AG09309 (cell line): ENCODE measurements around the gene CELF4.

ENCODE experiments used
- DNase-seq: peaks from one replicate; pipeline ENCODE4 v3.0.0-alpha.2; 2010; ENCODE audit warnings: low read depth
- H3K4me3 ChIP-seq: 2 replicates; pipeline ENCODE4 v1.5.1; 2011; ENCODE audit warnings: mild to moderate bottlenecking, low read depth, low read length, moderate library complexity; ENCODE audit not compliant: control insufficient read depth
- TF ChIP-seq, protein P1 (sequence below): IDR thresholded peaks from 2 replicates; pipeline ENCODE4 v1.5.1; 2011; ENCODE audit warnings: mild to moderate bottlenecking, low read depth, low read length, inconsistent platforms; ENCODE audit not compliant: insufficient read depth, control insufficient read depth; ENCODE audit errors: missing control alignments

CELF4 gene

DNA sequence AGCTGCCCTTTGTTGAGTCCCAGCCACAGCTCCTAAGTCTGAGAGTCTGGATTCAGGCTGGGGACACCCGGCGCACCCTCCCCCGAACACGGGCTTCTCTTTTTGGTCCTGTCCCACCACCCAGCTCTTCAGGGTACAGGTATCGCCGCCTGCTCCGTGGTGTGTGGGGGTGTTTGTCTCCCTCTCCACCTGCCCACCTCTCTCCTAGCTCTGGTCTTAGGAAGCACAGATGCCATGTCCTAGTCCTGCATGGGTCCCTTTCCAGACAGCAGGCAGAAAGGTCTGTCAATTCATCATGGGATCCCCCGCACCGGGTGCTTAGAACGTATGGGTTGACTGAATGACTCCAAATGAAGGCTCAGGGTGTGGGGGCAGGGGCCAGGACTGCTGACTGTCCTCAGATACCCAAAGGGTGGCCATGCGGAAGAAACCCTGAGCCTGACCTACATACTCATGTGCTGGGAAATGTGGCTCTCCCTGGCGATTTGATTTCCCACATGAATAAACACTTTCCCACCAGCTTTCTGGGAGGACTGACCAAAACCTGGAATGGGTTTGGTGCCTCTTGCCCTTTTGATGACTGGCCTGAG lies 156.8 kb downstream of the CELF4 start:
- H3K4me3 ChIP-seq = no peak overlapping the region
- DNase-seq = no peak
- TF ChIP-seq, protein P1, sequence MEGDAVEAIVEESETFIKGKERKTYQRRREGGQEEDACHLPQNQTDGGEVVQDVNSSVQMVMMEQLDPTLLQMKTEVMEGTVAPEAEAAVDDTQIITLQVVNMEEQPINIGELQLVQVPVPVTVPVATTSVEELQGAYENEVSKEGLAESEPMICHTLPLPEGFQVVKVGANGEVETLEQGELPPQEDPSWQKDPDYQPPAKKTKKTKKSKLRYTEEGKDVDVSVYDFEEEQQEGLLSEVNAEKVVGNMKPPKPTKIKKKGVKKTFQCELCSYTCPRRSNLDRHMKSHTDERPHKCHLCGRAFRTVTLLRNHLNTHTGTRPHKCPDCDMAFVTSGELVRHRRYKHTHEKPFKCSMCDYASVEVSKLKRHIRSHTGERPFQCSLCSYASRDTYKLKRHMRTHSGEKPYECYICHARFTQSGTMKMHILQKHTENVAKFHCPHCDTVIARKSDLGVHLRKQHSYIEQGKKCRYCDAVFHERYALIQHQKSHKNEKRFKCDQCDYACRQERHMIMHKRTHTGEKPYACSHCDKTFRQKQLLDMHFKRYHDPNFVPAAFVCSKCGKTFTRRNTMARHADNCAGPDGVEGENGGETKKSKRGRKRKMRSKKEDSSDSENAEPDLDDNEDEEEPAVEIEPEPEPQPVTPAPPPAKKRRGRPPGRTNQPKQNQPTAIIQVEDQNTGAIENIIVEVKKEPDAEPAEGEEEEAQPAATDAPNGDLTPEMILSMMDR = no peak

DNA sequence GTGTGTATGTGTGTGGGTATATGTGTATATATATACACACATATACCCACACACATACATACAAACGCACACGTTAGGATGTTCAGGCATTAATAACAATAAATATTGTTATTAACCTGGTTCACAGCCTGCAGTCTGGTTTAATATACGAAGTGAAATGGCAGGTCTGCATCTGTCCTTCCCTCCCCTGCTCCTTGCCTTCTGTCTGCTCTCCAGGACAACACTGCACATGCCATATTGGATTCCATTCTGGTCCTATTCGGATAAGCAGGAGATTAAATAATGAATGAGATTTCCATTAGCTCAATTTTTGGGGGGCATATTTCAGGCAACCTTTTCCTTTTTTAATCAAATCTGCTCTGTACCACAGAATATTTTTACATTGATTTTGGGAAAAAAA lies 158.0 kb downstream of the CELF4 start:
- no peak for DNase-seq
- TF ChIP-seq, protein P1 = no peak
- H3K4me3 ChIP-seq = no peak overlapping the region

DNA sequence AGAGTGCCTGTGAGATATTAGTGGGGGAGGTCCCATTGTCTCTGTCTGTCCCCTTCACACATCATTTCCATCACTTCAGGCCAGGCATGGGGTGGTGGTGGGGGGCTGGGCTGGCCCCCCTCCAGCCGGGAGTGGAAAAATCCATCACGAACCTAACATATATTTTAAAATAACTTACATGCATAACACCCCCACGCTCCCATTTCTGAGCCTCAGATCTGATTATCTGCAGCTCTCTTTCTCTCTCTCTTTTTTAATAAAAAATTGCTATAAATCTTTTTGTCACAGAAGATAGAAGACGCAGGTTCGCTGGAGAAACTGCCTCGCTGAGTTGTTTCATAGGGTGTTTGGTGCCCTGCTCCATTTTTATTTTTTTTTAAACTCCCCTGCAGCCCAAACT lies 159.8 kb downstream of the CELF4 start:
- no peak for DNase-seq
- H3K4me3 ChIP-seq = no peak overlapping the region
- TF ChIP-seq, protein P1 = no peak

DNA sequence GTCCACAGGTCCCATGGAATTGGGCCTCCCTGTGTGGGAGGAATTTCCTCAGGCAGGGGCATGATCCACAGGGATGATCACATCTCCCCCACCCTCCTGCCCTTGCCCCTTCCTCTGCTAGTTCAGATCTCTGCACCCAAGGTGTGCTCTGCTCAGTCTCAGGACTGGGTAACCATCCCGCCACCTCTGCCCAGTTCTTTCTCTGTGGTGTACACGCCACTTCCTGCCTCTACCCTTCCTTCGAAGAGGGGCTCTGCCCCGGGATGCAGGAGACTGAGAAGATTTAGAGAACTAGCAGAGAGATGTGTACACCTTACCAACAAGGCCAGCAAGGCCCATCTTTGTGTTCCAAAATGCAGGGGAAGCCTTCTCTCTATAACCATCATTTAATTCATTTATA lies 160.4 kb downstream of the CELF4 start:
- TF ChIP-seq, protein P1 = no peak
- no peak for DNase-seq
- no peak overlapping the region for H3K4me3 ChIP-seq

DNA sequence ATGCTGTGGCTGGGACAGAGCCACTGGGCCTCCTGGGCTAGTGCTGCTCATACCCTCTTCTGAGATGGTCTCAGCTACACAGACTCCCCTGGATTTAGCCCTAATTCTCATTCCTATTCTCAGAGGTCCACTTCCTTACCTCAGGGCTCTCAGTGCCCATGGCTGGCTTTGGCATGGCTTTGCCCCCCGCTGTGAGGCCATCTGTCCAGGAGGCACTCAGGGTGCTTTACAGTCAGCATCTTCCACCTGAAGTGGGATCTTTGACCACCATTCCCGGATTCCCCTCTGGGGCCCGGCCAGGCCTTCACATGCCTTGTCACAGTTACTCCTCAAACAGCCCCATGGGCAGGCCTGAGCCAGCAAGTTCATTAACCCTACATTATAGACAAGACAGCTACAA lies 161.8 kb downstream of the CELF4 start:
- no peak overlapping the region for H3K4me3 ChIP-seq
- no peak for DNase-seq
- TF ChIP-seq, protein P1 = no peak

DNA sequence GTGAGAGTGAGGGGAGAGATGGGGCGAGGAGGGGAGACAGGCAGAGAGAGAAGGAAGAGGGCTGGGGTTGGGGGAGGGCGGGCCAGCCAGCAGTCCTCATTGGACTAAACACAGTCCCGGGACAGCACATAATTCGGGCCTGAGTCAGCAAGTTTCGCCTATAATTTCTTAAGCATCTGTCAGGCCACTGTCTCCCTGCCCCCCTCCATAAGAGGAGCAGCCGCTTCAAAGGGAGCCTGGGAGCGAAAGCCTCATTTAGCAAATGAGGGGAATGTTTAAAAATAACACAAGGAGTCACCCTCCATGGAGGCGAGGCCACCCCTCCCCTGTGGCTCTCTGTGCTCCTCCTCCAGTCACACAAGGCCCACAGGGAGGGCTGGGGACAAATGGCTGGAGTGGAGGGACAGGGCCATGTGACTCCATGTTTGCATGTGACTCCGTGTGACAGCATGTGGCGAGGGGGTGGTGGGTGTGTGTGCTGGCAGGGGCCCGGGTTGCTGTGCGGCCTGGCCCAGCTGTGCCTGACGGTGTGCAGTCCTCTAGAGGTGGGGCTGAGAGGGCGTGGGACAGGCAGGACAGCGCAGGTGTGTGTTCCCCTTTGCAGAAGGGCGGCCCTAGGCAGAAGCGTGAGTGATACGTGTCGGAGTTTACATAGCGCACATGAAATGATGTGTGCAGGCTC lies 162.4 kb downstream of the CELF4 start:
- peak; percentile 68 for DNase-seq
- TF ChIP-seq, protein P1 = no peak
- no peak overlapping the region for H3K4me3 ChIP-seq
